HL-60 (cell line): ENCODE data around the gene PAX5.

ENCODE experiments used
- DNase-seq, 2 experiments: peaks; one replicate each; pipeline ENCODE4 v3.0.0-alpha.2; 2010 to 2020; ENCODE audit warnings: low read depth in 1 of 2, low spot score in 1 of 2
- H3K27ac ChIP-seq: fragments of 250-450 bp; sonication (Bioruptor Pico); replicated peaks from 2 replicates; pipeline ENCODE4 v1.5.1; 2020; ENCODE audit warnings: mild to moderate bottlenecking, moderate library complexity
- H3K27me3 ChIP-seq: fragments of 250-450 bp; sonication (Bioruptor Pico); 2 replicates; pipeline ENCODE4 v1.5.1; 2021; ENCODE audit warnings: mild to moderate bottlenecking, moderate library complexity; ENCODE audit not compliant: insufficient read depth, poor library complexity, severe bottlenecking
- H3K4me3 ChIP-seq: replicated peaks from 2 replicates; pipeline ENCODE4 v1.5.1; 2011; ENCODE audit warnings: mild to moderate bottlenecking, control low read depth, low read length; ENCODE audit not compliant: insufficient read depth
- CTCF ChIP-seq: IDR thresholded peaks from one replicate; pipeline ENCODE4 v1.5.1; 2011; ENCODE audit warnings: low read length, control low read depth, inconsistent platforms; ENCODE audit not compliant: insufficient read depth
- GABPA ChIP-seq: IDR thresholded peaks from 2 replicates; pipeline ENCODE4 v1.6.1; 2012; ENCODE audit warnings: low read depth
- POLR2AphosphoS5 ChIP-seq: IDR thresholded peaks from 2 replicates; pipeline ENCODE4 v1.6.1; 2012; ENCODE audit warnings: low read depth
- REST ChIP-seq: IDR thresholded peaks from 2 replicates; pipeline ENCODE4 v1.6.1; 2012; ENCODE audit warnings: low read depth; ENCODE audit not compliant: insufficient replicate concordance
- SPI1 ChIP-seq: IDR thresholded peaks from 2 replicates; pipeline ENCODE4 v1.6.1; 2012; ENCODE audit warnings: low read depth, mild to moderate bottlenecking, borderline replicate concordance

PAX5 gene

DNA sequence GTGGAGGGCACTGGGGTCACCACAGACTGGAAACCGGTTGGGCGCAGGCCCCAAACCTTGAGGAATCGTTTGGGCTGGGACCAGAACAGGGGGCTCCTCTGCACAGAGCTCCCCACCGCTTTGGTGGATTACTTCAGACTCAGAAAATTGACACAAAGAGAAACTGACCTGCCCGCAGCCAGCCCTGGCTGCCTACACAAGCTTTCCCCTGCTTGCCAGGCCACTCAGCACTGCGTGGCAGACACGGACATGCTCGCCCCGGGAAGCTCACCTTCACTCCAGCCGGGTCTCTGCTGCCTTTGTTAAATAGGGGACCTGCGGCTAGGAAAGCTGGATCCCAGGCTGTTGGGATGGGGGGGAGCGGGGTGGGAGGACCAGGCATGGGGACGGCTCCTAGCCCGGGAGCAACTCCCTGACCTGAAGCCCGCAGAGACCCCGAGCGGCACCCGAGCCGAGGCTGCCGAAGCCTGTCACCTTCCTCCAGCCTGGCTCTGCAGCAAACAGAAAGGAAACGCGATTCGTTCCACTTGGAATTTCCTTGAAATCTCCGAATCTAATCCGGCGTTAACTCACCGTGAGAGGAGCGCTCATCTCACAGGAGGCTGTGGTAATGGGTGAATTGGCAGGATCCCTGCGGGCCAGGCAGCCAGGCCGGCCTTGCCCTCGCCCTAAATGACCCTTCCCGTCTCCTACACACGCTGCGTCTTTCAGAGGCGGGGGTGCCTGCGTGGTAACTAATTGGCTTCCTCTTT is 8.8 kb downstream of the PAX5 start:
- DNase-seq = no peak
- H3K27me3 ChIP-seq = peaks cover 67% of the 10 kb centered on the region
- peak overlapping the region; percentile 0; the same call in 1 of the 2 replicates for H3K4me3 ChIP-seq
- no peak overlapping the region for H3K27ac ChIP-seq
- TF ChIP-seq SPI1 (peak; percentile 69; the same call in 1 of the 2 replicates), REST (no peak)

- H3K27me3 ChIP-seq = peaks cover 24% of the 10 kb centered on the region
- no peak for DNase-seq
Observed at GRCh38 chr9:37017546-37017945, 16.5 kb downstream of the PAX5 start.

GRCh38 chr9:37011530-37011929 is 22.5 kb downstream of the PAX5 start:
- Histone ChIP-seq H3K27ac (no peak overlapping the region), H3K4me3 (no peak overlapping the region), H3K27me3 (peaks cover 31% of the 10 kb centered on the region)
- no peak for TF ChIP-seq SPI1
- no peak for TF ChIP-seq POLR2AphosphoS5
- DNase-seq = no peak

More at GRCh38 chr9:37017546-37017945, 16.5 kb downstream of the PAX5 start:
- TF ChIP-seq SPI1 (no peak), POLR2AphosphoS5 (no peak), GABPA (no peak), REST (no peak)
- Histone ChIP-seq H3K27ac (no peak overlapping the region), H3K4me3 (no peak overlapping the region)

DNA sequence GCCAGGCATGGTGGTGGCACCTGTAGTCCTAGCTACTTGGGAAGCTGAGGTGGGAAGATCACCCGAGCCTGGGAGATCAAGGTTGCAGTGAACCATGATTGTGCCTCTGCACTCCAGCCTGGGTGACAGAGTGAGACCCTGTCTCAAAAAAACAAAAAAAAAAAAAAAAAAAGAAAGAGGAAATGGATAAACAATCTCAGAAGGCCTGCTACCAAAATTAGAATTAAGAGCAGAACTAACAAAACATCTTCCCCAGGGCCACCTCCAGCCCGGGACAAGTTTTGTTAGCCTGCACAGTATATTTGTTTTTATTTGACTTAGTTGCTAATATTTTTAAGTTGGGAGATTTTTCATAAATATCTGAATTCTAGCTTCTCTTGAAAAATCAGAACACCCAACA is 23.1 kb downstream of the PAX5 start:
- no peak overlapping the region for H3K4me3 ChIP-seq
- TF ChIP-seq POLR2AphosphoS5 = no peak
- TF ChIP-seq REST = no peak
- TF ChIP-seq SPI1 = no peak
- TF ChIP-seq CTCF = no peak
- no peak for TF ChIP-seq GABPA

More for the DNA sequence above, 23.1 kb downstream of the PAX5 start:
- Histone ChIP-seq H3K27ac (no peak overlapping the region), H3K27me3 (peaks cover 28% of the 10 kb centered on the region)
- DNase-seq = no peak
